Spleen (tissue), 11 donors: ENCODE data around the gene KRTAP9-7. TPM values are rescaled to one million over a fixed set of nuclear protein-coding genes. Genes with fewer than 3 reads are reported as not detected.

Experiments used
- DNase-seq: peaks from one replicate; pipeline ENCODE4 v3.0.0-alpha.2; 2020
- H3K27ac ChIP-seq, 8 donors: fragments of 200-600 bp; sonication (generic) in 7 of 8; 1 replicate in 4 of 8; 2 replicates in 4 of 8; pipeline versions ENCODE4 v1.5.0 to v1.8.0; 2016 to 2021; ENCODE audit warnings: inconsistent platforms in 4 of 8, mild to moderate bottlenecking in 4 of 8, moderate library complexity in 1 of 8
- H3K27me3 ChIP-seq, 7 donors: fragments of 200-600 bp; sonication (generic) in 6 of 7; replicated peaks in 1 of 7; 1 replicate in 4 of 7; 2 replicates in 3 of 7; pipeline versions ENCODE4 v1.5.0 to v1.8.0; 2016 to 2021; ENCODE audit warnings: inconsistent platforms in 3 of 7, mild to moderate bottlenecking in 1 of 7
- H3K36me3 ChIP-seq, 6 donors: fragments of 200-600 bp; sonication (generic) in 5 of 6; 1 replicate in 4 of 6; 2 replicates in 2 of 6; pipeline versions ENCODE4 v1.5.0 to v1.8.0; 2016 to 2021; ENCODE audit warnings: inconsistent platforms in 2 of 6
- H3K4me1 ChIP-seq, 6 donors: fragments of 200-600 bp; sonication (generic) in 5 of 6; 1 replicate in 3 of 6; 2 replicates in 3 of 6; pipeline versions ENCODE4 v1.5.0 to v1.8.0; 2016 to 2021; ENCODE audit warnings: inconsistent platforms in 3 of 6
- H3K4me3 ChIP-seq, 8 donors: fragments of 200-600 bp; sonication (generic) in 7 of 8; 1 replicate in 4 of 8; 2 replicates in 4 of 8; pipeline versions ENCODE4 v1.5.0 to v1.8.0; 2016 to 2021; ENCODE audit warnings: inconsistent platforms in 4 of 8, mild to moderate bottlenecking in 4 of 8, moderate library complexity in 2 of 8
- H3K9me3 ChIP-seq, 8 donors: fragments of 200-600 bp; sonication (generic) in 7 of 8; 1 replicate in 4 of 8; 2 replicates in 4 of 8; pipeline versions ENCODE4 v1.5.0 to v1.8.0; 2016 to 2021; ENCODE audit warnings: inconsistent platforms in 4 of 8
- CTCF ChIP-seq, 11 experiments: fragments of 200-600 bp in 7 of 11; fragments of 450-650 bp in 4 of 11; sonication (generic) in 4 of 11; IDR thresholded peaks in 8 of 11; conservative IDR thresholded peaks in 3 of 11; 1 replicate in 7 of 11; 2 replicates in 4 of 11; pipeline versions ENCODE4 v1.4.0 to v1.8.0; 2016 to 2021; ENCODE audit warnings: antibody characterized with exemption in 11 of 11, inconsistent platforms in 4 of 11, mild to moderate bottlenecking in 1 of 11
- POLR2A ChIP-seq, 3 donors: fragments of 450-650 bp; IDR thresholded peaks; one replicate each; pipeline ENCODE4 v1.5.1; 2017; ENCODE audit warnings: antibody characterized with exemption in 3 of 3, mild to moderate bottlenecking in 1 of 3
- POLR2AphosphoS5 ChIP-seq, 3 donors: sonication (generic); formaldehyde crosslinking; IDR thresholded peaks; one replicate each; pipeline ENCODE4 v1.5.1; 2017; ENCODE audit warnings: antibody characterized with exemption in 3 of 3
- WGBS, 5 donors: extraction: QIAGEN DNeasy Blood & Tissue Kit in 3 of 5; methylation state at CpG; one replicate each; pipeline versions ENCODE4 v1.1.5 to v1.1.7; 2013 to 2018; 5-methylcytosine and 5-hydroxymethylcytosine counted together
- intact Hi-C: fragments of 100-400 bp; cut with DNase I; formaldehyde crosslinking; loops from one replicate; pipeline ENCODE4 v1.15.0; 2023; ENCODE audit warnings: low total_unique reads
- polyA plus RNA-seq, 3 donors: library from polyadenylated mRNA; stranded (reverse); fragments of 200-250 nt; gene quantifications; one replicate each; pipeline ENCODE4 v1.2.1, GENCODE V29; 2013
- total RNA-seq, 7 donors: library from RNA; depleted of rRNA in 3 of 7; stranded (reverse); fragments of >200 nt in 3 of 7; fragmentation: NEBNext Ultra II Directional in 4 of 7; extraction: Animal tissue kit (Norgen Biotek cat#: 25700) in 4 of 7; gene quantifications; one replicate each; pipeline versions ENCODE4 v1.1.0 to v1.2.1, GENCODE V29; 2016 to 2021
- donor health status: healthy with polysubstance abuse.
- donor health status: DM: no; HTN: no; CAD: no; lungs with moderate emphysema.
- donor health status: DM: no; HTN: no; CAD: no.
- donor health status: Bipolar disorder and iron deficiency.
- donor health status: healthy.
- donor health status: DM: no; HTN: no; CAD: no.
- donor health status: DM: yes; HTN: yes; CAD: no.

Gene KRTAP9-7
- total and polyA plus RNA-seq, 10 donors, result not detected

- 15 to 38% (median 22%) methylated on average over 9 to 10 of the region's 10 CpGs for WGBS, 5 donors
- DNase-seq, result peak; percentile 96
- Histone ChIP-seq H3K27ac (peak overlapping the region; percentile 72 to 91 (median 81)), H3K27me3 (no peaks in the 10 kb centered on the region), H3K4me3 (peak overlapping the region in 3 of 8 donors; percentile 7 to 47 (median 17)), H3K9me3 (no peaks in the 10 kb centered on the region), H3K36me3 (no peaks in the 10 kb centered on the region), H3K4me1 (peaks cover 13 to 43% (median 27%) of the 10 kb centered on the region in 6 donors)
- TF ChIP-seq POLR2A (IDR thresholded peaks at IDR 0.05) (peak in 1 of 3 donors; percentile 54), CTCF (IDR thresholded peaks at IDR 0.05 in 8 of 11, conservative IDR thresholded peaks at IDR 0.05 in 3 of 11) (no peak), POLR2AphosphoS5 (IDR thresholded peaks at IDR 0.05) (peak; percentile 97 to 98 (median 98))
- intact Hi-C loops, result no loop called here
Observed at GRCh38 chr17:41308251-41308917, 32.9 kb downstream of the KRTAP9-7 start.

GRCh38 chr17:41308918-41309359 is 33.4 kb downstream of the KRTAP9-7 start, which contains the start of gene KRTAP16-1:
KRTAP16-1 (minus strand) TSS chr17:41309309; CDS start chr17:41309253, 56 bp downstream.
- WGBS, 5 donors, result 25 to 36% (median 33%) methylated on average over 3 to 7 of the region's 7 CpGs
- DNase-seq, result peak; percentile 89
- H3K36me3 ChIP-seq, result no peaks in the 10 kb centered on the region
- H3K27me3 ChIP-seq, result peaks cover 0 to under 1% (median 0%) of the 10 kb centered on the region in 7 donors
- intact Hi-C loops, result no loop called here
- H3K9me3 ChIP-seq, result no peaks in the 10 kb centered on the region
- no peak for TF ChIP-seq POLR2A (IDR thresholded peaks at IDR 0.05)
- no peak for TF ChIP-seq POLR2AphosphoS5 (IDR thresholded peaks at IDR 0.05)
- no peak for TF ChIP-seq CTCF (IDR thresholded peaks at IDR 0.05 in 8 of 11, conservative IDR thresholded peaks at IDR 0.05 in 3 of 11)
- H3K27ac ChIP-seq, result peak within 1 kb of the TSS; percentile 72 to 91 (median 81)
- peaks cover 13 to 39% (median 27%) of the 10 kb centered on the region in 6 donors for H3K4me1 ChIP-seq
- peak within 1 kb of the TSS in 3 of 8 donors; percentile 7 to 47 (median 17) for H3K4me3 ChIP-seq

- H3K27ac ChIP-seq, result no peak overlapping the region
- no peaks in the 10 kb centered on the region for H3K9me3 ChIP-seq
- intact Hi-C loops, result no loop called here
- no peak for DNase-seq
- no peaks in the 10 kb centered on the region for H3K36me3 ChIP-seq
- peaks cover 13 to 39% (median 27%) of the 10 kb centered on the region in 6 donors for H3K4me1 ChIP-seq
- TF ChIP-seq POLR2AphosphoS5 (IDR thresholded peaks at IDR 0.05) (no peak), POLR2A (IDR thresholded peaks at IDR 0.05) (no peak), CTCF (IDR thresholded peaks at IDR 0.05 in 8 of 11, conservative IDR thresholded peaks at IDR 0.05 in 3 of 11) (no peak)
- peaks cover 0 to 14% (median 0%) of the 10 kb centered on the region in 7 donors for H3K27me3 ChIP-seq
- no peak overlapping the region for H3K4me3 ChIP-seq
- WGBS, 5 donors, result 64 to 86% (median 81%) methylated on average over 1 of the region's 1 CpG
Observed at GRCh38 chr17:41311111-41311510, 35.6 kb downstream of the KRTAP9-7 start.

- peaks cover 0 to 14% (median 0%) of the 10 kb centered on the region in 7 donors for H3K27me3 ChIP-seq
- DNase-seq, result no peak
- intact Hi-C loops, result no loop called here
- no peak for TF ChIP-seq POLR2A (IDR thresholded peaks at IDR 0.05)
- no peak for TF ChIP-seq POLR2AphosphoS5 (IDR thresholded peaks at IDR 0.05)
- no peak for TF ChIP-seq CTCF (IDR thresholded peaks at IDR 0.05 in 8 of 11, conservative IDR thresholded peaks at IDR 0.05 in 3 of 11)
- H3K4me3 ChIP-seq, result no peak within 1 kb of the TSS
- H3K4me1 ChIP-seq, result peaks cover 0 to 3% (median 0%) of the 10 kb centered on the region in 6 donors
- peaks cover 0 to 14% (median 11%) of the 10 kb centered on the region in 8 donors for H3K9me3 ChIP-seq
- 84 to 91% (median 90%) methylated on average over 4 to 24 of the region's 24 CpGs for WGBS, 5 donors
- no peaks in the 10 kb centered on the region for H3K36me3 ChIP-seq
- H3K27ac ChIP-seq, result no peak within 1 kb of the TSS
Observed at GRCh38 chr17:41315204-41315794, 39.8 kb downstream of the KRTAP9-7 start, which contains the start of gene KRTAP17-1. KRTAP17-1 (minus strand) TSS chr17:41315710; CDS start chr17:41315650, 60 bp downstream.
